ENCODE data around the gene SUMF2.
A peak's percentile ranks its signal among the peaks of the same experiment; 100 is the strongest.

DNA sequence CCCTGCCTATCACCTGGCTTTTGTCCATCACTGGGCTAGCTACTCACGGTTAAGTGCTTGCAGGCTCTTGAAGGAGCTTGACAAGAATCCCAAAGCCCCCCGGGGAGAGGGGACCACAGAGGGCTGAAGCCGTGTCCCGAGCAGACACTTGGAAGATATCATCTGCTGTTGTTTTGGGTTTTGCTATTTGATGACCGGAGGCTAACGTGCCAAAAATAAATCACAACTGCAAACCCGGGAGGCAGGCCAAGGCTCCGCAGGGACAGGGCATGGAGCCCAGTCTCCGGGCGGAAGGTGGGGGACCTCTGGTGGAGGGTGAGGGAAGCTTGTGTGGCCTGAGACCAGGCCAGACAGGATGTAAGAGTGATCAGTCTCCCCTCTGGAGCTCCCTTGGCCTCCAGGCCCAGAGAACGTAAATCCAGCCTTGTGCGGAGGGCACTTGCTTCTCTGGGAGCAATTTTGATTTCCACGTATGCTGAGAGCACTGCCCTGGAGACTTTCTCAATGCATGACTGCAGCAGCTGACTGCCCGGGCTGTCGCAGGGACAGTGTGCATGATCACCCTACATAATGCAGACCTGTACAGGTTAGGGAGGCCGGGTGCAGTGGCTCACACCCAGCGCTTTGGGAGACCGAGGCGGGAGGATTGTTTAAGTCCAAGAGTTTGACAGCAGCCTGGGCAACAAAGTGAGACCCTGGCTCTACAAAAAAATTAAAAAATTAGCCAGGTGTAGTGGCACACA is 28.9 kb downstream of the SUMF2 start, which contains the start of gene PHKG1:
- peak; percentile 84 for TF ChIP-seq CTCF (IDR thresholded peaks at IDR 0.05)
- no peak for TF ChIP-seq ZFX (IDR thresholded peaks at IDR 0.05; ENCODE audit: borderline replicate concordance)
